ENCODE measurements around the gene MATN4. TPM values are rescaled to one million over a fixed set of nuclear protein-coding genes. Genes with fewer than 3 reads are reported as not detected.

MATN4 gene
- total RNA-seq, 3 donors from 2014 or later, result 0.11 to 0.13 TPM; not detected in 1

DNA sequence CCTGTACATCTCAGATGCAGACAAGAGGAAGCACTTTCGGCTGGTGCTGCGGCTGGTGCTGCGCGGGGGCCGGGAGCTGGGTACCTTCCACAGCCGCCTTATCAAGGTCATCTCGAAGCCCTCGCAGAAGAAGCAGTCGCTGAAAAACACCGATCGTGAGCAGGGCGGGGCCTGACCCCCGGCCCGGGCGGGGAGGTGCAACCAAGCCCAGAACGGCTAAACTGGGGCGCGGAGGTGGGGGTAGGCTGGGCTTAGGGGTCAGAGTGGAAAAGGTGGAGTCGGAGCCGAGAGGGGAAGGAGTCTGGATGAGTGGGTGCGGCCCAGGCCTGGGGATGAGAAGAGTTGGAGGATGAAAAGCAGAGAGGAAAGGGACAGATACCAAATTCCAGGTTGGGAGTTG lies 4.1 kb upstream of the MATN4 start:
- H3K27me3 Mint-ChIP-seq (ENCODE audit: low read depth), result peaks cover 70% of the 10 kb centered on the region

GRCh38 chr20:45311589-45312211 lies 3.6 kb upstream of the MATN4 start:
- Mint-ChIP-seq H3K9me3 (no peaks in the 10 kb centered on the region), H3K4me3 (no peak overlapping the region), H3K4me1 (ENCODE audit: low read depth) (peaks cover 10% of the 10 kb centered on the region), H3K27me3 (ENCODE audit: low read depth) (peaks cover 72% of the 10 kb centered on the region), H3K36me3 (ENCODE audit: insufficient read depth) (no peaks in the 10 kb centered on the region)
- DNase-seq (peak; percentile 62), ATAC-seq (peak; percentile 84 to 91)

More for the DNA sequence above, 4.1 kb upstream of the MATN4 start:
- Mint-ChIP-seq H3K9me3 (no peaks in the 10 kb centered on the region), H3K36me3 (ENCODE audit: insufficient read depth) (no peaks in the 10 kb centered on the region), H3K4me1 (ENCODE audit: low read depth) (peaks cover 10% of the 10 kb centered on the region), H3K4me3 (no peak overlapping the region)
- no peak for DNase-seq
- ATAC-seq, result no peak

- Mint-ChIP-seq H3K27me3 (ENCODE audit: low read depth) (peaks cover 70% of the 10 kb centered on the region), H3K36me3 (ENCODE audit: insufficient read depth) (no peaks in the 10 kb centered on the region), H3K9me3 (no peaks in the 10 kb centered on the region), H3K4me3 (no peak overlapping the region), H3K4me1 (ENCODE audit: low read depth) (peaks cover 10% of the 10 kb centered on the region)
- ATAC-seq (no peak), DNase-seq (no peak)
Observed at GRCh38 chr20:45309075-45309474, 976 bp upstream of the MATN4 start.

- no peak overlapping the region for H3K4me3 Mint-ChIP-seq
- H3K4me1 Mint-ChIP-seq (ENCODE audit: low read depth), result peaks cover 18% of the 10 kb centered on the region
- peaks cover 69% of the 10 kb centered on the region for H3K27me3 Mint-ChIP-seq (ENCODE audit: low read depth)
- no peaks in the 10 kb centered on the region for H3K36me3 Mint-ChIP-seq (ENCODE audit: insufficient read depth)
- H3K9me3 Mint-ChIP-seq, result no peaks in the 10 kb centered on the region
- ATAC-seq (no peak), DNase-seq (no peak)
Observed at GRCh38 chr20:45307076-45307640, 941 bp downstream of the MATN4 start.

- Mint-ChIP-seq H3K36me3 (ENCODE audit: insufficient read depth) (no peaks in the 10 kb centered on the region), H3K4me1 (ENCODE audit: low read depth) (peaks cover 19% of the 10 kb centered on the region), H3K9me3 (no peaks in the 10 kb centered on the region), H3K4me3 (no peak within 1 kb of the TSS), H3K27me3 (ENCODE audit: low read depth) (peaks cover 63% of the 10 kb centered on the region)
- peak; percentile 41 for DNase-seq
- ATAC-seq, result peak; percentile 25 to 40
Observed at GRCh38 chr20:45306431-45306982, 1.6 kb downstream of the MATN4 start, which contains the start of gene RBPJL. RBPJL (plus strand) TSS chr20:45306840; CDS start chr20:45306923, 83 bp downstream.

- Mint-ChIP-seq H3K4me3 (no peak overlapping the region), H3K27me3 (ENCODE audit: low read depth) (peaks cover 52% of the 10 kb centered on the region), H3K36me3 (ENCODE audit: insufficient read depth) (no peaks in the 10 kb centered on the region), H3K4me1 (ENCODE audit: low read depth) (peaks cover 14% of the 10 kb centered on the region), H3K9me3 (no peaks in the 10 kb centered on the region)
- DNase-seq (no peak), ATAC-seq (no peak)
Observed at GRCh38 chr20:45305262-45305661, 2.8 kb downstream of the MATN4 start.

DNA sequence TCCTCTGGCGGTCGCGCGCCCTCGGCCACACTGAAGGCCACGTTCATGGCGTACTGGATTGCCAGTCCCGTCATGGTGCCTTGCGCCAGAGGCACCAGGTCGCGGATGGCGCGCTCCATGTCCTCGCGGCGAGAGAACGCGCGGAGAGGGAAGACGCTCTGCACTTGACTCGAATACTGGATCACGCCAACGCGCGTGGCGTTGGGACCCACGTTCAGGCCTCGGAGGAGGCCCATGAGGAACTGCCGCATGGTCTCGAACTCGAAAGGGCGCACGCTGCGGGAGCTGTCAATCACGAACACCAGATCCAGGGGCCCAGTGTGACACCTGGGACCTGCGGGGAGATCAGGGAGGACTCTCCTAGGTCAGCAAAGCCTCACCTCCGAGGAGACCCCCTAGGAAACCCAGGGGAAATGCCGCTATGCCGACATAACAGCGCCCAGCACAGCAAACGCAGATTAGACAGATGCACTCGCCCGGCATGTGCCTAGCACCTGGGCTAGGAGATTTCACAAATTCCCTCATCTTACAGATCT lies 3.6 kb downstream of the MATN4 start:
- Mint-ChIP-seq H3K27me3 (ENCODE audit: low read depth) (peaks cover 48% of the 10 kb centered on the region), H3K4me1 (ENCODE audit: low read depth) (peaks cover 11% of the 10 kb centered on the region), H3K36me3 (ENCODE audit: insufficient read depth) (no peaks in the 10 kb centered on the region), H3K9me3 (no peaks in the 10 kb centered on the region), H3K4me3 (no peak overlapping the region)
- DNase-seq, result no peak
- no peak for ATAC-seq

GRCh38 chr20:45303586-45304463 lies 4.3 kb downstream of the MATN4 start:
- no peaks in the 10 kb centered on the region for H3K9me3 Mint-ChIP-seq
- no peak overlapping the region for H3K4me3 Mint-ChIP-seq
- H3K36me3 Mint-ChIP-seq (ENCODE audit: insufficient read depth), result no peaks in the 10 kb centered on the region
- ATAC-seq (peak in 1 of 2 donors; percentile 57), DNase-seq (no peak)
- peaks cover 11% of the 10 kb centered on the region for H3K4me1 Mint-ChIP-seq (ENCODE audit: low read depth)
- peaks cover 45% of the 10 kb centered on the region for H3K27me3 Mint-ChIP-seq (ENCODE audit: low read depth)

DNA sequence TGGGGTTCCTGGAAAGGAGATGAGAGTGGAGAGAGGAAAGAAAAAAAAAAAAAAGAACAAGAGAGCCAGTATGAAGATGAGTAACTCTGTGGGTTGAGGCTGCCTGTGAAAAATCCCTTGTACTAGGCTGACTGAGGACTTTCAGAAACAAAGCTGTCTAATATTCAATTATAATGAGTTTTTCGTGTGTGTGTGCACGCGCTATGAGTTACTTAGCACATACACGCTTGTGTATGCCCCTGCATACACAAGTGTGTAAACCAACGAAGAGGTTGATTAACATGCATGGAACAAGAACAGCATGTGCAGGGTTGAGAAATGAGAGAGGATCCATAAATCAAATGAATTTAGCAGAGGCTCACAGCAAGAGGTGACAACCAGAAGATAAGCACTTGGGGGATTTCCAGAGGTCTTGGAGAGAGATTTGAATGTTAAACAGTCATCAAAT lies 6.3 kb downstream of the MATN4 start:
- Mint-ChIP-seq H3K27me3 (ENCODE audit: low read depth) (peaks cover 40% of the 10 kb centered on the region), H3K9me3 (no peaks in the 10 kb centered on the region), H3K4me1 (ENCODE audit: low read depth) (peaks cover 11% of the 10 kb centered on the region), H3K36me3 (ENCODE audit: insufficient read depth) (no peaks in the 10 kb centered on the region), H3K4me3 (no peak overlapping the region)
- ATAC-seq (peak; percentile 45 to 56), DNase-seq (no peak)

GRCh38 chr20:45300961-45301360 lies 7.1 kb downstream of the MATN4 start:
- peaks cover 41% of the 10 kb centered on the region for H3K27me3 Mint-ChIP-seq (ENCODE audit: low read depth)
- H3K36me3 Mint-ChIP-seq (ENCODE audit: insufficient read depth), result no peaks in the 10 kb centered on the region
- peak; percentile 78 to 81 for ATAC-seq
- H3K9me3 Mint-ChIP-seq, result no peaks in the 10 kb centered on the region
- no peak for DNase-seq
- H3K4me3 Mint-ChIP-seq, result no peak overlapping the region
- H3K4me1 Mint-ChIP-seq (ENCODE audit: low read depth), result peaks cover 11% of the 10 kb centered on the region

DNA sequence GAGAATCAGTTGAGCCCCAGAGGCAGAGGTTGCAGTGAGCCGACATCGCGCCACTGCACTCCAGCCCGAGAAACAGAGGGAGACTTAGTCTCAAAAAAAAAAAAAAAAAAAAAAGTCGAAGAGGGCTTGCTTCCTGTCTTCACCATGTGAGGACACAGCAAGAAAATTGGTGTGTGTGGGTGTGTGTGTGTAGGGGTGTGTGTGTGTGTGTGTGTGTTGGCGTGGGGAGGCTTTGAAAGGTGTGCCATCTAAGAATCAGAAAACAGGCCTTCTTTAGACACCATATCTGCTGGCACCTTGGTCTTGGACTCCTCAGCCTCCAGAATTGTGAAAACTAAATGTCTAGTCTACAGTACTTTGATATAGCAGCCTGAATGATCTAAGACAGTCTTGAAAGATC lies 8.3 kb downstream of the MATN4 start:
- no peaks in the 10 kb centered on the region for H3K36me3 Mint-ChIP-seq (ENCODE audit: insufficient read depth)
- H3K4me3 Mint-ChIP-seq, result no peak overlapping the region
- H3K4me1 Mint-ChIP-seq (ENCODE audit: low read depth), result peaks cover 11% of the 10 kb centered on the region
- no peaks in the 10 kb centered on the region for H3K9me3 Mint-ChIP-seq
- H3K27me3 Mint-ChIP-seq (ENCODE audit: low read depth), result peaks cover 39% of the 10 kb centered on the region
- ATAC-seq (no peak), DNase-seq (no peak)

DNA sequence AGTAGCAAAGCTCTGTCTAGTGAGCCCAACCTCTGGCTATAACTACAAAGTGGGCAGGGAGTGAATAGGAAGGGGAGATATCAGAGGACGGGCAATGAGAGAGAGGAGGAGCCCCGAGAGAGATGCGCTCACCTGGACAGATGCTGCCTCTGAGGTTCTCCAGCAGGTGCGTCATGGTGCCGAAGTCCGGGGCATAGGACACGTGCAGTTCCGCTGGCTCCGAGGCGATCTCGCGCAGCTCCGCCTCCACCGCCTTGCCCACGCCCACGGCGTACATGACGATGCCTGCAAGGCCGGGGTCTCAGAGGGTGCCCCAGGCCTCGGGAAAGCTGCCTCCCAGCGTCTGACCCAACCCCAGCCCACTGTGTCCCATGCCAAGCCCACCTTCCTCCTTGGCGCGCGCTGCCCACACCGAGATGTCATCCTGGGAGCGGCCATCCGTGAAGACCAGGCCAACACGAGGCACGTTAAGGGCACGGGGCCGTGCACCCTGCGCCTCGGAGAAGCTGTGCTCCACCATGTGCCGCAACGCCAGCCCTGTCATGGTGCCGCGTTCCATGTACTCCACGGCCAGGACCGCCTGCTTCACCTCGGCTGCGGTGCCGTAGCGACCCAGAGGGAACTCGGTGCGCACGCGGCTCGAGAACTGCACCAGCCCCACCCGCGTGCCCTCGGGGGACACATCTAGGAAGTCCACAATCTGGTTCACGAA lies 10.2 kb downstream of the MATN4 start:
- H3K4me1 Mint-ChIP-seq (ENCODE audit: low read depth), result peaks cover 7% of the 10 kb centered on the region
- peaks cover 33% of the 10 kb centered on the region for H3K27me3 Mint-ChIP-seq (ENCODE audit: low read depth)
- H3K9me3 Mint-ChIP-seq, result no peaks in the 10 kb centered on the region
- no peak for DNase-seq
- ATAC-seq, result no peak
- no peaks in the 10 kb centered on the region for H3K36me3 Mint-ChIP-seq (ENCODE audit: insufficient read depth)
- no peak overlapping the region for H3K4me3 Mint-ChIP-seq

DNA sequence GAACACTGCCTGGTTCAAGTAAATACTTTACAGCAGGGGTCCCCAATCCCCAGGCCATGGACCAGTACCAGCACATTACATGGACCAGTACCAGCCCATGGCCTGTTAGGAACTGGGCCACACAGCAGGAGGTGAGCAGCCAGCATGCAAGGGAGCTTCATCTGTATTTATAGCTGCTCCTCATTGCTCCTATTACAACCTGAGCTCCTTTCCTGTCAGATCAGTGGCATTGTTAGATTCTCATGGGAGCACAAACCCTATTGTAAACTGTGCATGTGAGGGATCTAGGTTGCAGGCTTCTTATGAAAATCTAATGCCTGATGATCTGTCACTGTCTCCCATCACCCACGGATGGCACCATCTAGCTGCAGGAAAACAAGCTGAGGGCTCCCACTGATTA lies 13.4 kb downstream of the MATN4 start:
- DNase-seq (no peak), ATAC-seq (no peak)
- Mint-ChIP-seq H3K4me3 (no peak overlapping the region), H3K36me3 (ENCODE audit: insufficient read depth) (no peaks in the 10 kb centered on the region), H3K27me3 (ENCODE audit: low read depth) (peaks cover 42% of the 10 kb centered on the region), H3K4me1 (ENCODE audit: low read depth) (peaks cover 8% of the 10 kb centered on the region), H3K9me3 (no peaks in the 10 kb centered on the region)

DNA sequence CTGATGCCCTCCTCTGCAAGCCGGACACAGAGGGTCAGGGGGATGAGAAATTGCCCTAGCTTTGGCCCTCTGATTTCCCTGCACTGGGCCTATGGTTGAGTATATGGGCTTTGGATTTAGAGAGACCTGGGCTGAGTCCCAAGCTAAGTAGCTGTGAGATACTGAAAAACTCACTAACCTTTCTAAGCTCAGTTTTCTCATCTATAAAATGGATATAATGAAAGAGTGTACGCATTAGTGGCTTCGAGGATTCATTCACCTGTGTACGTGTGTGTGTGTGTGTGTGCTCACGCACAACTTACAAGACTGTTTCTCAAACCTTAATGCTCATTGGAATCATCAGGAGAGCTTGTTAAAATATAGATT lies 14.1 kb downstream of the MATN4 start:
- DNase-seq (no peak), ATAC-seq (no peak)
- Mint-ChIP-seq H3K36me3 (ENCODE audit: insufficient read depth) (no peaks in the 10 kb centered on the region), H3K27me3 (ENCODE audit: low read depth) (peaks cover 41% of the 10 kb centered on the region), H3K4me1 (ENCODE audit: low read depth) (peaks cover 8% of the 10 kb centered on the region), H3K4me3 (peak overlapping the region; percentile 74), H3K9me3 (no peaks in the 10 kb centered on the region)
